Neutrophil (primary cell): ENCODE measurements around the gene PKD1.

Experiments
- H3K27ac ChIP-seq: fragments of 200-600 bp; sonication (generic); 2 replicates; pipeline ENCODE4 v1.5.1; 2016; ENCODE audit warnings: mild to moderate bottlenecking, moderate library complexity
- H3K27me3 ChIP-seq: fragments of 200-600 bp; sonication (generic); 2 replicates; pipeline ENCODE4 v1.6.0; 2016; ENCODE audit warnings: mild to moderate bottlenecking
- H3K36me3 ChIP-seq: fragments of 200-600 bp; sonication (generic); 2 replicates; pipeline ENCODE4 v1.5.1; 2017
- H3K4me1 ChIP-seq, 2 experiments: fragments of 200-600 bp in 1 of 2; sonication (generic) in 1 of 2; 1 replicate in 1 of 2; 2 replicates in 1 of 2; pipeline versions ENCODE4 v1.5.1 to v1.6.1; 2013 to 2016; ENCODE audit warnings: low read depth in 1 of 2, low read length in 1 of 2, mild to moderate bottlenecking in 1 of 2, moderate library complexity in 1 of 2; ENCODE audit not compliant: control insufficient read depth in 1 of 2, insufficient read depth in 1 of 2
- H3K4me3 ChIP-seq, 2 experiments: fragments of 200-600 bp in 1 of 2; sonication (generic) in 1 of 2; 1 replicate in 1 of 2; 2 replicates in 1 of 2; pipeline ENCODE4 v1.5.1; 2013 to 2016; ENCODE audit warnings: low read depth in 1 of 2, low read length in 1 of 2, mild to moderate bottlenecking in 1 of 2, moderate library complexity in 1 of 2
- H3K9me3 ChIP-seq: fragments of 200-600 bp; sonication (generic); 2 replicates; pipeline ENCODE4 v1.5.1; 2016
- CTCF ChIP-seq: fragments of 200-600 bp; sonication (generic); IDR thresholded peaks from 2 replicates; pipeline ENCODE4 v1.5.1; 2016; ENCODE audit warnings: antibody characterized with exemption

Gene PKD1

GRCh38 chr16:2061023-2061422 lies 74.7 kb downstream of the PKD1 start:
- no peak for TF ChIP-seq CTCF
- H3K27ac ChIP-seq, result no peak overlapping the region
- no peak overlapping the region for H3K4me3 ChIP-seq
- H3K4me1 ChIP-seq, result no peaks in the 10 kb centered on the region
- H3K36me3 ChIP-seq, result peaks cover 94% of the 10 kb centered on the region
- H3K9me3 ChIP-seq, result no peaks in the 10 kb centered on the region
- H3K27me3 ChIP-seq, result no peaks in the 10 kb centered on the region

GRCh38 chr16:2060346-2060745 lies 75.4 kb downstream of the PKD1 start:
- Histone ChIP-seq H3K4me1 (no peaks in the 10 kb centered on the region), H3K36me3 (peaks cover 92% of the 10 kb centered on the region), H3K27ac (no peak overlapping the region), H3K27me3 (no peaks in the 10 kb centered on the region), H3K4me3 (no peak overlapping the region), H3K9me3 (no peaks in the 10 kb centered on the region)
- TF ChIP-seq CTCF, result no peak

- Histone ChIP-seq H3K4me1 (no peaks in the 10 kb centered on the region), H3K27ac (no peak overlapping the region), H3K36me3 (peaks cover 93% of the 10 kb centered on the region), H3K9me3 (no peaks in the 10 kb centered on the region), H3K4me3 (no peak overlapping the region), H3K27me3 (no peaks in the 10 kb centered on the region)
- no peak for TF ChIP-seq CTCF
Measured at GRCh38 chr16:2058872-2059271, 76.8 kb downstream of the PKD1 start.

GRCh38 chr16:2058420-2058819 lies 77.3 kb downstream of the PKD1 start:
- Histone ChIP-seq H3K27ac (no peak overlapping the region), H3K36me3 (peaks cover 93% of the 10 kb centered on the region), H3K9me3 (no peaks in the 10 kb centered on the region), H3K4me1 (no peaks in the 10 kb centered on the region), H3K4me3 (no peak overlapping the region), H3K27me3 (no peaks in the 10 kb centered on the region)
- TF ChIP-seq CTCF, result no peak

- TF ChIP-seq CTCF, result no peak
- Histone ChIP-seq H3K27me3 (no peaks in the 10 kb centered on the region), H3K4me3 (no peak overlapping the region), H3K36me3 (peaks cover 93% of the 10 kb centered on the region), H3K4me1 (no peaks in the 10 kb centered on the region), H3K9me3 (no peaks in the 10 kb centered on the region), H3K27ac (no peak overlapping the region)
Measured at GRCh38 chr16:2057438-2057837, 78.3 kb downstream of the PKD1 start.
